Vagina (tissue), 2 donors: ENCODE results near the gene CASR. TPM values are rescaled to one million over a fixed set of nuclear protein-coding genes. Genes with fewer than 3 reads are reported as not detected.

Experiments used
- DNase-seq, 2 donors: peaks; one replicate each; pipeline ENCODE4 v3.0.0-alpha.2; 2017; ENCODE audit errors: extremely low spot score in 2 of 2
- H3K27ac ChIP-seq: fragments of 200-600 bp; sonication (generic); one replicate; pipeline ENCODE4 v1.5.1; 2019
- H3K27me3 ChIP-seq: fragments of 200-600 bp; sonication (generic); one replicate; pipeline ENCODE4 v1.5.1; 2019
- H3K36me3 ChIP-seq, 2 donors: fragments of 200-600 bp; sonication (generic); one replicate each; pipeline ENCODE4 v1.5.1; 2017 to 2019
- H3K4me1 ChIP-seq: fragments of 200-600 bp; sonication (generic); one replicate; pipeline ENCODE4 v1.5.1; 2019
- H3K4me3 ChIP-seq, 2 donors: fragments of 200-600 bp; sonication (generic); 1 replicate in 1 of 2; 2 replicates in 1 of 2; pipeline ENCODE4 v1.5.1; 2016 to 2019
- H3K9me3 ChIP-seq: fragments of 200-600 bp; sonication (generic); one replicate; pipeline ENCODE4 v1.5.1; 2019
- CTCF ChIP-seq, 3 experiments: fragments of 450-650 bp in 2 of 3; fragments of 200-600 bp in 1 of 3; sonication (generic) in 1 of 3; IDR thresholded peaks; one replicate each; pipeline ENCODE4 v1.5.1; 2017 to 2019; ENCODE audit warnings: antibody characterized with exemption in 3 of 3, mild to moderate bottlenecking in 2 of 3, moderate library complexity in 2 of 3
- POLR2A ChIP-seq, 2 donors: fragments of 450-650 bp; IDR thresholded peaks; one replicate each; pipeline ENCODE4 v1.6.1; 2017; ENCODE audit warnings: antibody characterized with exemption in 2 of 2, mild to moderate bottlenecking in 2 of 2, moderate library complexity in 2 of 2
- POLR2AphosphoS5 ChIP-seq, 2 donors: sonication (generic); formaldehyde crosslinking; IDR thresholded peaks; one replicate each; pipeline ENCODE4 v1.9.0; 2017; ENCODE audit warnings: antibody characterized with exemption in 2 of 2, mild to moderate bottlenecking in 2 of 2, low read depth in 1 of 2; ENCODE audit not compliant: insufficient read depth in 1 of 2
- intact Hi-C: fragments of 100-400 bp; cut with DNase I; formaldehyde crosslinking; loops from one replicate; pipeline ENCODE4 v1.15.1; 2023
- total RNA-seq: library from RNA; depleted of rRNA; stranded (reverse); fragments of >200 nt; gene quantifications from one replicate; pipeline ENCODE4 v1.2.3, GENCODE V29; 2016

Gene CASR
- total RNA-seq, 1 donor from 2014 or later = not detected

GRCh38 chr3:122313281-122313680 is 129.8 kb downstream of the CASR start:
- TF ChIP-seq POLR2AphosphoS5 (IDR thresholded peaks at IDR 0.05; ENCODE audit: insufficient read depth in 1 of 2, low read depth in 1 of 2) (peak in 1 of 2 donors; percentile 52), CTCF (IDR thresholded peaks at IDR 0.05) (no peak), POLR2A (IDR thresholded peaks at IDR 0.05) (no peak)
- no peak for DNase-seq
- Histone ChIP-seq H3K27me3 (no peaks in the 10 kb centered on the region), H3K9me3 (no peaks in the 10 kb centered on the region), H3K4me3 (no peak overlapping the region), H3K36me3 (no peaks in the 10 kb centered on the region), H3K27ac (no peak overlapping the region), H3K4me1 (peaks cover 12% of the 10 kb centered on the region)
- intact Hi-C loops = no loop called here

GRCh38 chr3:122314228-122314876 is 130.9 kb downstream of the CASR start:
- Histone ChIP-seq H3K27ac (no peak overlapping the region), H3K9me3 (no peaks in the 10 kb centered on the region), H3K4me3 (no peak overlapping the region), H3K27me3 (no peaks in the 10 kb centered on the region), H3K4me1 (peaks cover 12% of the 10 kb centered on the region), H3K36me3 (no peaks in the 10 kb centered on the region)
- DNase-seq = no peak
- no peak for TF ChIP-seq CTCF (IDR thresholded peaks at IDR 0.05)
- no peak for TF ChIP-seq POLR2AphosphoS5 (IDR thresholded peaks at IDR 0.05; ENCODE audit: insufficient read depth in 1 of 2, low read depth in 1 of 2)
- no peak for TF ChIP-seq POLR2A (IDR thresholded peaks at IDR 0.05)
- intact Hi-C loops = no loop called here

- Histone ChIP-seq H3K4me3 (no peak overlapping the region), H3K27ac (no peak overlapping the region), H3K36me3 (no peaks in the 10 kb centered on the region), H3K9me3 (no peaks in the 10 kb centered on the region), H3K27me3 (no peaks in the 10 kb centered on the region), H3K4me1 (peaks cover 12% of the 10 kb centered on the region)
- intact Hi-C loops = no loop called here
- TF ChIP-seq POLR2AphosphoS5 (IDR thresholded peaks at IDR 0.05; ENCODE audit: insufficient read depth in 1 of 2, low read depth in 1 of 2) (no peak), POLR2A (IDR thresholded peaks at IDR 0.05) (no peak), CTCF (IDR thresholded peaks at IDR 0.05) (no peak)
- DNase-seq = no peak
Measured at GRCh38 chr3:122315619-122316018, 132.2 kb downstream of the CASR start.

- H3K4me1 ChIP-seq = peaks cover 12% of the 10 kb centered on the region
- no peak for DNase-seq
- intact Hi-C loops = no loop called here
- no peak overlapping the region for H3K4me3 ChIP-seq
- H3K27me3 ChIP-seq = no peaks in the 10 kb centered on the region
- TF ChIP-seq CTCF (IDR thresholded peaks at IDR 0.05) (no peak), POLR2A (IDR thresholded peaks at IDR 0.05) (no peak), POLR2AphosphoS5 (IDR thresholded peaks at IDR 0.05; ENCODE audit: insufficient read depth in 1 of 2, low read depth in 1 of 2) (no peak)
- no peaks in the 10 kb centered on the region for H3K36me3 ChIP-seq
- H3K9me3 ChIP-seq = no peaks in the 10 kb centered on the region
- H3K27ac ChIP-seq = no peak overlapping the region
Measured at GRCh38 chr3:122316368-122316767, 132.9 kb downstream of the CASR start.

- Histone ChIP-seq H3K4me1 (peaks cover 11% of the 10 kb centered on the region), H3K27ac (no peak overlapping the region), H3K4me3 (no peak overlapping the region), H3K27me3 (no peaks in the 10 kb centered on the region), H3K9me3 (no peaks in the 10 kb centered on the region), H3K36me3 (no peaks in the 10 kb centered on the region)
- TF ChIP-seq POLR2A (IDR thresholded peaks at IDR 0.05) = no peak
- peak in 1 of 2 donors; percentile 71 for TF ChIP-seq POLR2AphosphoS5 (IDR thresholded peaks at IDR 0.05; ENCODE audit: insufficient read depth in 1 of 2, low read depth in 1 of 2)
- DNase-seq = no peak
- intact Hi-C loops = no loop called here
Measured at GRCh38 chr3:122318620-122319019, 135.2 kb downstream of the CASR start.
